GM10847 (cell line): ENCODE results near the gene FIS1.

Source experiments
- POLR2A ChIP-seq: IDR thresholded peaks from 2 replicates; pipeline ENCODE4 v1.6.1; 2011; ENCODE audit not compliant: insufficient read length; ENCODE audit errors: extremely low read depth

FIS1 gene

DNA sequence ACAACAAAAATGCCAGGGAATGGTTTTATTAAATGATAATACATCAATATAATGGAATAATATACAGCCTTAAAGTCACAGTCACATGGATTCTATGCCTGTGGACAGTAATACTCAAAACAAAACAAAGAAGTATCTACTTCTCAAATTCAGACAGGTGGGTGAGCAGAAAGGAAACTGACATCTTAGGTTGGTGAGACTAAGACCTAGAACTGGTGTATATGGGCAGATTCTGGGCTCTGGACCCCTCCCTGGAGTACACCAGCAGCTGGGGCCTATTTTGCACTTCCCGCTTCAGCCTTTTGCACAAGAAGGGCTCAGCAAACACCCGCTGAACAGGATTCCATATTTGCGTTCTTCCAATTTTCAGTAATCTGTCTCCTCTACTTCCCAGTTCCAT lies 5.4 kb upstream of the FIS1 start:
- no peak for TF ChIP-seq POLR2A

DNA sequence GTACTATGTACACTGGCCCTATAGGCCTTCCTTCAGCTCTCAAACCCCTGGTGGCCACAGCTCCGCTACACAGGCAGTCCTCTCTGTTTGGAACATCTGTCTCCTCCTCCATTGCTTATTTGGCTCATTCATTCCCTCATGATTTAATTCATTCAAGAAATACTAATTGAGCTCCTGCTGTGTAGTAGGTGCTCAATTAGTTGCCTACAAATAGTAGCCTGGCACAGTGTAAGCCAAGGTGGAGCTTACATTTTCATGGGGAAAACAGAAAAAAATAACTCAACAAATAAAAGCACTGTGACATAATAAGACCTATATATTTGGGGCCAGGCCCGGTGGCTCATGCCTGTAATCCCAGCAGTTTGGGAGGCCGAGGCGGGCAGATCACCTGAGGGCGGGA lies 3.4 kb upstream of the FIS1 start:
- no peak for TF ChIP-seq POLR2A

- TF ChIP-seq POLR2A = peak; percentile 6
Observed at GRCh38 chr7:101245147-101245668, 327 bp upstream of the FIS1 start.

DNA sequence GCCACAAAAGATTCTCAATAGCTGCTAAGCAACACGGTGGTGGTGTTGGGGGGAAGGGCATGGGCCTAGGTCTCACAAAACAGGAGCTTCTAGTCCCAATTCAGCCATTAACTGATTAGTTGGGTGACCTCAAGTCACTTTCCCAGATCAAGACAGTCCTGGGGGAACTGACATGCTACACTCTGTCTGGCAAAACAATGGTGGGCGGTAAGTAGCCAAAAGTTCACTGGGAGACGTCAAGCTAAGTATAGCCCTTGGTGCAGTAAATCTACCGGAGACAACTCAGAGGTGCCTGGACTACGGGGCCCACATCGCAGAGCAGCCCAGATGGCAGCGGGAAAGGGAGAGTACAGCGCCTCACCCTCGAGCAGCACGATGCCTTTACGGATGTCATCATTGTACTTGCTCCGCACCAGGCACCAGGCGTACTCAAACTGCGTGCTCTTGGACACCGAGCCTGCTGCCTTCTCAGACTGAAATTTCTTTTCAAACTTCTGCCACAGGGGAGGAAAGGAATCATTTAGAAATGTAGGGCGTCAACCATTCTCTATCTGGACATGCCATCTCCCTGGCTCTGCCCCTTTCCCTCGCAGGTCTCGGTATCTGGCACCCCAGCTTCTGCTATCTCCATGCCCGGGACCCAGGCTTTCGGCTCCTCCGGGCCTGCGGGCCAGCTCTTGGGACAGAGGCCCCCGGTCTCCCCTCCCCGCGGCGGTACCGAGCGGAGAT lies 1.1 kb downstream of the FIS1 start:
- no peak for TF ChIP-seq POLR2A

DNA sequence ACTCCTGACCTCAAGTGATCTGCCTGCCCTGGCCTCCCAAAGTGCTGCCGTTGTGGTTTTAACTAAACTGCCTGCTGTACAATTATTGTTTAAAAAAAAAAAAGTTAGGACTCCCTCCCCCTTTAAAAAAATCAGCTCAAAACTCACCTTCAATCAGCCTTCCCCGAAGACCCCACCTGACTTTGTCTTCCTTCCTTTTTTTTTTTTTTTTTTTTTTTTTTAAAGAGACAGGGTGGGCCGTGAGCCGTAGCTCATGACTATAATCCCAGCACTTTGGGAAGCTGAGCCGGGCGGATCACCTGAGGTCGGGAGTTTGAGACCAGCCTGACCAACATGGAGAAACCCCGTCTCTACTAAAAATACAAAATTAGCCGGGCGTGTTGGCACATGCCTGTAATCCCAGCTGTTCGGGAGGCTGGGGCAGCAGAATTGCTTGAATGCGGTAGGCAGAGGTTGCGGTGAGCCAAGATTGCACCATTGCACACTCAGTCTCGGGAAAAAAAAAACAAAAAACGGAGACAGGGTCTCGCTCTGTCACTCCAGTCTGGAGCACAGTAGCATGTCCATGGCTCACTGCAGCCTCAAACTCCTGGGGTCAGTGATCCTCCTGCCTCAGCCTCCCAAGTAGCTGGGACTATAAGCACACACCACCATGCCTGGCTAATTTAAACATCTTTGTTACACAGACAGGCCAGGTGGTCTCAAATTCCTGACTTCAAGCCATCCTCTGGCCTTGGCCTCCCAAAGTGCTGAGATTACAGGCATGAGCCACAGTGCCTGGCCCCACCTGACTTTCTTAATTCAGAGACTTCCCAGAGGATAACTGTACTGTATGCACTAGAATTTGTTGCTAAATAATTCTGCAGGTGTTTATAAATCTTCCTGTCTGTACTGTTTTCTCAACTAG lies 3.2 kb downstream of the FIS1 start:
- TF ChIP-seq POLR2A = no peak

- TF ChIP-seq POLR2A = no peak
Observed at GRCh38 chr7:101241015-101241363, 3.9 kb downstream of the FIS1 start.

GRCh38 chr7:101240226-101241014 lies 4.5 kb downstream of the FIS1 start:
- no peak for TF ChIP-seq POLR2A

DNA sequence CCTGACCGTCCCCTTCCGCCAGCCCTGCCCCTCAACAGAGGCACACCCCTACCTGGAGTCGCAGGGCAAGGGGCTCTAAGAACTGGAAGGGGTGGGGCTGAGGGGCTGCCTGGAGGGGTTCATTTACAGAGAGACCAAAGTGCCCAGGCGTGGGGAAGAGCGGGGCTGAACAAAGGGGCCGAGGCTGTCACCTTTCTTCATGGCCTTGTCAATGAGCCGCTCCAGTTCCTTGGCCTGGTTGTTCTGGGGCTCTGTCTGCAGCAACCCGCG lies 5.0 kb downstream of the FIS1 start:
- no peak for TF ChIP-seq POLR2A

- TF ChIP-seq POLR2A = no peak
Observed at GRCh38 chr7:101239191-101239950, 5.5 kb downstream of the FIS1 start.

GRCh38 chr7:101238226-101239182 lies 6.4 kb downstream of the FIS1 start:
- no peak for TF ChIP-seq POLR2A

GRCh38 chr7:101237206-101238067 lies 7.4 kb downstream of the FIS1 start, which contains the start of gene CLDN15:
Gene CLDN15, minus strand, starts transcription at chr7:101237802. Its CDS starts 221 bp downstream, at chr7:101237581.
- TF ChIP-seq POLR2A = no peak

GRCh38 chr7:101236292-101236835 lies 8.5 kb downstream of the FIS1 start:
- TF ChIP-seq POLR2A = no peak

DNA sequence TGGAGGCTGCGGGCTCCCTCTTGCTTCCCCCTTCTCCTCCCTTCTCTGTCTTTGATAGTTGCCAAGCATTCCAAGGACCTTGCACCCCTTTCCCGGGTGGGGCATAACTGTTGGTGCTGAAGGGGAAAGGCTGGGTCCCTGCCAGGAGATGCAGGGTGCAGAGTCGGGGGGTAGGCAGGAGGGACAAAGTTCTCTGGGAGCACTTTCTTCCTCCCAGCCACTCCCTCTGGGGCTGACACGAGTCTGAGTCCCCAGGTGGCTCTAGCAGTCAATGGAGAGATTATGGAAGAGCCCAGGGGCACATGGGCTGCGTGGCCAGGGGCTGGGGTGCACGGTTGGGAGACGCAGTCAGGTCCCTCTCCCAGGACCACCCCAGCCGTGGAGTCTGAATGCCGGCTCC lies 9.4 kb downstream of the FIS1 start:
- no peak for TF ChIP-seq POLR2A

- TF ChIP-seq POLR2A = no peak
Observed at GRCh38 chr7:101235050-101235449, 9.8 kb downstream of the FIS1 start.
